Activated CD8-positive, alpha-beta T cell treated with anti-CD3 and anti-CD28 coated beads, Interleukin-2, amount 10 ng/mL, durations not matched to agents 7 days and 5 days (primary cell): ENCODE results near the gene BEND7. TPM values are rescaled to one million over a fixed set of nuclear protein-coding genes. Genes with fewer than 3 reads are reported as not detected.

ENCODE experiments used
- ATAC-seq: fragments of 150-1000 bp; cut with Tn5 transposase; one replicate; pipeline ENCODE4 v1.10.0; 2021; ENCODE audit warnings: moderate library complexity
- CTCF ChIA-PET: fragments of 350-600 bp; sonication (Branson Sonifier 250); formaldehyde crosslinking; loops from one replicate; lab custom pipeline; 2021; ENCODE audit warnings: antibody characterized with exemption; lab: Charles Lee
- POLR2A ChIA-PET: fragments of 350-600 bp; sonication (Branson Sonifier 250); formaldehyde crosslinking; loops from one replicate; lab custom pipeline; 2021; ENCODE audit warnings: antibody characterized with exemption; lab: Charles Lee
- DNase-seq: peaks from one replicate; pipeline ENCODE4 v3.0.0-alpha.2; 2020
- H3K27ac Mint-ChIP-seq: one replicate; pipeline ENCODE4 v1.8.0; 2021; ENCODE audit warnings: mild to moderate bottlenecking, mixed read lengths
- H3K27me3 Mint-ChIP-seq: one replicate; pipeline ENCODE4 v1.8.0; 2021; ENCODE audit warnings: low read depth, mixed read lengths
- H3K36me3 Mint-ChIP-seq: one replicate; pipeline ENCODE4 v1.8.0; 2021; ENCODE audit warnings: low read depth, mixed read lengths
- H3K4me1 Mint-ChIP-seq: one replicate; pipeline ENCODE4 v1.8.0; 2021; ENCODE audit warnings: low read depth, mixed read lengths
- H3K4me3 Mint-ChIP-seq: one replicate; pipeline ENCODE4 v1.8.0; 2021; ENCODE audit warnings: mild to moderate bottlenecking, mixed read lengths
- H3K9me3 Mint-ChIP-seq: one replicate; pipeline ENCODE4 v1.8.0; 2022; ENCODE audit warnings: mixed read lengths; ENCODE audit not compliant: insufficient read depth
- total RNA-seq, 2 experiments: library from RNA; stranded (reverse); gene quantifications; one replicate each; pipeline ENCODE4 v1.2.3, GENCODE V29; 2021

Gene BEND7
- total RNA-seq, 2 experiments from 2014 or later: not detected

- ChIA-PET CTCF (no interaction called here), POLR2A (no interaction called here)
- DNase-seq (no peak), ATAC-seq (no peak)
- Mint-ChIP-seq H3K9me3 (no peaks in the 10 kb centered on the region), H3K27ac (no peak overlapping the region), H3K27me3 (peaks cover 4% of the 10 kb centered on the region), H3K36me3 (no peaks in the 10 kb centered on the region), H3K4me1 (no peaks in the 10 kb centered on the region), H3K4me3 (no peak overlapping the region)
Observed at GRCh38 chr10:13517675-13518074, 11.1 kb downstream of the BEND7 start.

- peaks cover 2% of the 10 kb centered on the region for H3K27me3 Mint-ChIP-seq
- H3K9me3 Mint-ChIP-seq: no peaks in the 10 kb centered on the region
- no peaks in the 10 kb centered on the region for H3K4me1 Mint-ChIP-seq
- DNase-seq (no peak), ATAC-seq (no peak)
- no peak overlapping the region for H3K27ac Mint-ChIP-seq
- H3K4me3 Mint-ChIP-seq: no peak overlapping the region
- POLR2A ChIA-PET: no interaction called here
- CTCF ChIA-PET: no interaction called here
- H3K36me3 Mint-ChIP-seq: no peaks in the 10 kb centered on the region
Observed at GRCh38 chr10:13516176-13516575, 12.6 kb downstream of the BEND7 start.

GRCh38 chr10:13515467-13515866 is 13.3 kb downstream of the BEND7 start:
- peaks cover 2% of the 10 kb centered on the region for H3K27me3 Mint-ChIP-seq
- ChIA-PET POLR2A (no interaction called here), CTCF (no interaction called here)
- H3K4me3 Mint-ChIP-seq: no peak overlapping the region
- H3K4me1 Mint-ChIP-seq: no peaks in the 10 kb centered on the region
- ATAC-seq (no peak), DNase-seq (no peak)
- no peaks in the 10 kb centered on the region for H3K36me3 Mint-ChIP-seq
- H3K9me3 Mint-ChIP-seq: no peaks in the 10 kb centered on the region
- no peak overlapping the region for H3K27ac Mint-ChIP-seq

- ChIA-PET CTCF (no interaction called here), POLR2A (no interaction called here)
- H3K9me3 Mint-ChIP-seq: no peaks in the 10 kb centered on the region
- no peaks in the 10 kb centered on the region for H3K36me3 Mint-ChIP-seq
- no peaks in the 10 kb centered on the region for H3K4me1 Mint-ChIP-seq
- H3K27ac Mint-ChIP-seq: no peak overlapping the region
- no peak overlapping the region for H3K4me3 Mint-ChIP-seq
- peaks cover 6% of the 10 kb centered on the region for H3K27me3 Mint-ChIP-seq
- ATAC-seq (no peak), DNase-seq (no peak)
Observed at GRCh38 chr10:13514296-13514695, 14.5 kb downstream of the BEND7 start.

GRCh38 chr10:13512564-13512963 is 16.2 kb downstream of the BEND7 start:
- ATAC-seq: no peak
- H3K27ac Mint-ChIP-seq: no peak overlapping the region
- POLR2A ChIA-PET: no interaction called here

GRCh38 chr10:13511409-13511808 is 17.4 kb downstream of the BEND7 start:
- no peaks in the 10 kb centered on the region for H3K36me3 Mint-ChIP-seq
- ChIA-PET POLR2A (no interaction called here), CTCF (no interaction called here)
- ATAC-seq (no peak), DNase-seq (no peak)
- H3K27me3 Mint-ChIP-seq: peaks cover 8% of the 10 kb centered on the region
- no peak overlapping the region for H3K27ac Mint-ChIP-seq
- no peaks in the 10 kb centered on the region for H3K4me1 Mint-ChIP-seq
- no peak overlapping the region for H3K4me3 Mint-ChIP-seq
- no peaks in the 10 kb centered on the region for H3K9me3 Mint-ChIP-seq

More at GRCh38 chr10:13512564-13512963, 16.2 kb downstream of the BEND7 start:
- CTCF ChIA-PET: no interaction called here
- no peaks in the 10 kb centered on the region for H3K9me3 Mint-ChIP-seq
- no peak overlapping the region for H3K4me3 Mint-ChIP-seq
- H3K36me3 Mint-ChIP-seq: no peaks in the 10 kb centered on the region
- DNase-seq: no peak
- peaks cover 11% of the 10 kb centered on the region for H3K27me3 Mint-ChIP-seq
- H3K4me1 Mint-ChIP-seq: no peaks in the 10 kb centered on the region

- Mint-ChIP-seq H3K27ac (no peak overlapping the region), H3K9me3 (no peaks in the 10 kb centered on the region), H3K4me1 (no peaks in the 10 kb centered on the region), H3K27me3 (peaks cover 8% of the 10 kb centered on the region), H3K36me3 (no peaks in the 10 kb centered on the region), H3K4me3 (no peak overlapping the region)
- ChIA-PET CTCF (no interaction called here), POLR2A (no interaction called here)
- ATAC-seq (no peak), DNase-seq (no peak)
Observed at GRCh38 chr10:13505052-13505680, 23.6 kb downstream of the BEND7 start.

DNA sequence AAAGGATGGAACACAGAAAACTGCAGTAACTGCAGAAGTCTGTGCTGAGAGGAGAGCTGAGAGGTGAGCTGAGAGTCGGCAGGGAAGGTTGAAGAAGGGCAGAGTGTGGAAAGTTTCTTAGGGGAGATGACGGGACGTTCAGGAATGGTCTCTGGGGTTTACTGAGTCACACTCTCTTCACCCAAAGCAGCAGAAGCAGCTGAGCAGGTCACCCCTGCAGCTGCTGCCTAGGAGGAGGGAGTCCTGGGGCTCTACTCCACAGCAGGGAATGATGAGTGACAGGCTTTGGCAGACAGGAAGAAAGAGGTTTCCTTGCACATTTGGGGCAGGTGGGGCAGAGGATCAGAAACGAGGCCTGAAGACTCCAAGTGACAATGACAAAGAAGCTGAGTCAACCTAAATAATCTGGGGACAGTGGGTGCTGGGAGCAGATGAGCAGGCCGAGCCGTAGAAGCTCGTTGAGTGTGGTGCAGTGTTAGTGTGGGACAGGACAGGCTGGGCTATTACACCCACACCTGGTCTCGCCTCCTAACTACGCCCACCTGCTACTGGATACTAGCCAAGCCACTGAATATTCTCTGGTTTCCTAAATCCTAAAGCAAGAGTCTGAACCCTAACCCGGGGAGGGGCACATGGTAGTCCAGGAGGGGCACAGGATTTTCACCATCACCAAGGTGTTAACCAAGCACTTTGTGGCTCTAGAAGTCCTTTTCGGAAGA is 24.9 kb downstream of the BEND7 start:
- ChIA-PET POLR2A (no interaction called here), CTCF (interaction anchor here (0.8 kb wide), 1 partner anchor 64 kb away, joined by 3 read pairs; no protein-coding TSS in a partner anchor)
- no peaks in the 10 kb centered on the region for H3K4me1 Mint-ChIP-seq
- no peak overlapping the region for H3K4me3 Mint-ChIP-seq
- H3K27me3 Mint-ChIP-seq: peaks cover 3% of the 10 kb centered on the region
- H3K9me3 Mint-ChIP-seq: no peaks in the 10 kb centered on the region
- H3K36me3 Mint-ChIP-seq: no peaks in the 10 kb centered on the region
- DNase-seq (no peak), ATAC-seq (no peak)
- no peak overlapping the region for H3K27ac Mint-ChIP-seq

- ChIA-PET CTCF (no interaction called here), POLR2A (no interaction called here)
- ATAC-seq (no peak), DNase-seq (no peak)
- Mint-ChIP-seq H3K27me3 (no peaks in the 10 kb centered on the region), H3K9me3 (no peaks in the 10 kb centered on the region), H3K4me3 (no peak overlapping the region), H3K27ac (no peak overlapping the region), H3K36me3 (no peaks in the 10 kb centered on the region), H3K4me1 (no peaks in the 10 kb centered on the region)
Observed at GRCh38 chr10:13502380-13502779, 26.4 kb downstream of the BEND7 start.

DNA sequence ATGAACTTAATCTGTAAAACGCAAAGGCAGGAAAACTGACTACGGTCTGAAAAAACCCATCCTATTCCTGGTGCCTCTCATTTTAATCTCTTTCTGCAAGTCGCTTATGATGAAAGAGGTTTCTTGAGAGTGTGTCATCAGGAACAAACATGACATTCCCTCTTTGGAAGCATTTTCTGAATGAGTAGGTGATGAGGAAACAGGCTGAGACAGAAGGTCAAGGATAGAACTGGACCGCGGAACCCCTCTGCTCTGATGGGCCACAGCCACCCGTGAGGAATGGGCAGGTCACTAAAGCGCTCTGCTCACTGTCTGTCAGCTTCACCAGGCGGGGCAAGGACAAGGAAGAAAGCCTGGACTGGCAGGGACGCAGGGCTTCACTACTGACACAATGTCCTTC is 28.6 kb downstream of the BEND7 start:
- H3K9me3 Mint-ChIP-seq: no peaks in the 10 kb centered on the region
- ATAC-seq (no peak), DNase-seq (no peak)
- POLR2A ChIA-PET: no interaction called here
- H3K27me3 Mint-ChIP-seq: peaks cover 2% of the 10 kb centered on the region
- CTCF ChIA-PET: interaction anchor here (0.6 kb wide), 1 partner anchor 1491 kb away, joined by 3 read pairs; no protein-coding TSS in a partner anchor
- H3K4me3 Mint-ChIP-seq: no peak overlapping the region
- no peak overlapping the region for H3K27ac Mint-ChIP-seq
- no peaks in the 10 kb centered on the region for H3K36me3 Mint-ChIP-seq
- H3K4me1 Mint-ChIP-seq: no peaks in the 10 kb centered on the region

GRCh38 chr10:13499150-13499549 is 29.7 kb downstream of the BEND7 start:
- no peak overlapping the region for H3K27ac Mint-ChIP-seq
- ChIA-PET CTCF (interaction anchor here (0.6 kb wide), 1 partner anchor 436 kb away, joined by 4 read pairs; no protein-coding TSS in a partner anchor), POLR2A (no interaction called here)
- no peaks in the 10 kb centered on the region for H3K4me1 Mint-ChIP-seq
- no peak for ATAC-seq
- H3K9me3 Mint-ChIP-seq: no peaks in the 10 kb centered on the region
- H3K36me3 Mint-ChIP-seq: no peaks in the 10 kb centered on the region
- H3K27me3 Mint-ChIP-seq: peaks cover 2% of the 10 kb centered on the region
- DNase-seq: no peak
- H3K4me3 Mint-ChIP-seq: no peak overlapping the region

GRCh38 chr10:13496931-13497330 is 31.9 kb downstream of the BEND7 start:
- peaks cover 2% of the 10 kb centered on the region for H3K27me3 Mint-ChIP-seq
- no peak overlapping the region for H3K27ac Mint-ChIP-seq
- no peaks in the 10 kb centered on the region for H3K4me1 Mint-ChIP-seq
- no peak overlapping the region for H3K4me3 Mint-ChIP-seq
- H3K36me3 Mint-ChIP-seq: no peaks in the 10 kb centered on the region
- CTCF ChIA-PET: no interaction called here
- no peak for DNase-seq
- POLR2A ChIA-PET: no interaction called here
- H3K9me3 Mint-ChIP-seq: no peaks in the 10 kb centered on the region
- ATAC-seq: no peak
